ENCODE measurements around the gene HASPIN.
A peak's percentile ranks its signal among the peaks of the same experiment; 100 is the strongest.

The HASPIN gene

GRCh38 chr17:3745071-3745470 lies 21.4 kb downstream of the HASPIN start:
- Histone ChIP-seq H3K4me3 (ENCODE audit: low read length) (no peak overlapping the region), H3K36me3 (ENCODE audit: control insufficient read depth, insufficient read depth, low read length) (no peaks in the 10 kb centered on the region), H3K4me1 (ENCODE audit: control insufficient read depth, insufficient read depth, low read length) (no peaks in the 10 kb centered on the region), H3K9ac (ENCODE audit: low read length) (no peak overlapping the region), H3K27me3 (ENCODE audit: control insufficient read depth, insufficient read depth, low read length) (no peaks in the 10 kb centered on the region), H3K9me3 (ENCODE audit: control insufficient read depth, low read length) (no peaks in the 10 kb centered on the region)

DNA sequence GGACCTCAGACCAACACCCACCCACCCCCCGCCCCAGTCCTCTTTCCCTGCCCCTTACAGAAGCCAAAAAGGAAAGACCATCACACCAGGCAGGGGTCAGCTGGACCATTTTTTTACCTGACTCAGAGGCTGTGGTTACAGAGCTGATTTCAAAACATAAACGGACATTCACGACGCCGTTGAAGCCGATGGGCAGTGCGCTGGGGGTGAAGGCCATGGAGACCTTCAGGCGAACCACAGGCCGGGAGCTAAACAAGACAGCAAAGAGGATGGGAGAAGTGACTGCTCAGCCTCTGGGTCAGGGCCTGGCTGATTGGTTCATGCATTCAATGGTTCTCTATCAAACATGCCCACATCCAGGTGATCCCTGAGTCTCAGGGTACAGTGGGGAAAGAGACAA lies 24.1 kb downstream of the HASPIN start:
- Histone ChIP-seq H3K36me3 (ENCODE audit: control insufficient read depth, insufficient read depth, low read length) (no peaks in the 10 kb centered on the region), H3K4me1 (ENCODE audit: control insufficient read depth, insufficient read depth, low read length) (no peaks in the 10 kb centered on the region), H3K27me3 (ENCODE audit: control insufficient read depth, insufficient read depth, low read length) (no peaks in the 10 kb centered on the region), H3K9ac (ENCODE audit: low read length) (no peak overlapping the region), H3K9me3 (ENCODE audit: control insufficient read depth, low read length) (no peaks in the 10 kb centered on the region), H3K4me3 (ENCODE audit: low read length) (no peak overlapping the region)

GRCh38 chr17:3748576-3748975 lies 24.9 kb downstream of the HASPIN start:
- Histone ChIP-seq H3K4me1 (ENCODE audit: control insufficient read depth, insufficient read depth, low read length) (no peaks in the 10 kb centered on the region), H3K9me3 (ENCODE audit: control insufficient read depth, low read length) (no peaks in the 10 kb centered on the region), H3K36me3 (ENCODE audit: control insufficient read depth, insufficient read depth, low read length) (no peaks in the 10 kb centered on the region), H3K27me3 (ENCODE audit: control insufficient read depth, insufficient read depth, low read length) (no peaks in the 10 kb centered on the region), H3K4me3 (ENCODE audit: low read length) (no peak overlapping the region), H3K9ac (ENCODE audit: low read length) (no peak overlapping the region)

DNA sequence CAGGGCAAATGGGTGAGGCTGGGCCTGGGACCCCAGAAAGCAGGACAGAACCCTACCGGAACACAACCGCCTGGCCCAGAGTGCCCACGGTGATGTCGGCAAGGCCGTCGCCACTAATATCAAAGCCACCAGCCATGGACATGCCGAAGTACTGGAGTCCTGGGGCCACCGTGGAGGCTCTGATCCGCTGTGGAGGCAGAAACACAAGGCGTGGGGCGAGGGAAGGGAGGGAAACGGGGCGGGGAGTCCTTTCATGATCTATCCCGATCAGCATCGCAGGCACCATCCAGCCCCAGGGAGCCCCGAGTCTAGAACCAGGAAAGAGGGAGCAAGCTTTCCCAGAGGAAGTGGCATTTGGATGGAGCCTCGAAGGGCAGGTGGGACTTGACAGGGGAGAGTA lies 26.6 kb downstream of the HASPIN start:
- H3K4me3 ChIP-seq (ENCODE audit: low read length), result no peak overlapping the region
- H3K27me3 ChIP-seq (ENCODE audit: control insufficient read depth, insufficient read depth, low read length), result no peaks in the 10 kb centered on the region
- no peak overlapping the region for H3K9ac ChIP-seq (ENCODE audit: low read length)
- no peaks in the 10 kb centered on the region for H3K36me3 ChIP-seq (ENCODE audit: control insufficient read depth, insufficient read depth, low read length)
- no peaks in the 10 kb centered on the region for H3K9me3 ChIP-seq (ENCODE audit: control insufficient read depth, low read length)
- H3K4me1 ChIP-seq (ENCODE audit: control insufficient read depth, insufficient read depth, low read length), result no peaks in the 10 kb centered on the region

GRCh38 chr17:3750926-3751325 lies 27.2 kb downstream of the HASPIN start:
- no peaks in the 10 kb centered on the region for H3K9me3 ChIP-seq (ENCODE audit: control insufficient read depth, low read length)
- H3K4me3 ChIP-seq (ENCODE audit: low read length), result no peak overlapping the region
- H3K4me1 ChIP-seq (ENCODE audit: control insufficient read depth, insufficient read depth, low read length), result peaks cover 4% of the 10 kb centered on the region
- H3K36me3 ChIP-seq (ENCODE audit: control insufficient read depth, insufficient read depth, low read length), result no peaks in the 10 kb centered on the region
- no peak overlapping the region for H3K9ac ChIP-seq (ENCODE audit: low read length)
- H3K27me3 ChIP-seq (ENCODE audit: control insufficient read depth, insufficient read depth, low read length), result no peaks in the 10 kb centered on the region

- Histone ChIP-seq H3K4me1 (ENCODE audit: control insufficient read depth, insufficient read depth, low read length) (peaks cover 5% of the 10 kb centered on the region), H3K9me3 (ENCODE audit: control insufficient read depth, low read length) (no peaks in the 10 kb centered on the region), H3K36me3 (ENCODE audit: control insufficient read depth, insufficient read depth, low read length) (no peaks in the 10 kb centered on the region), H3K4me3 (ENCODE audit: low read length) (no peak overlapping the region), H3K27me3 (ENCODE audit: control insufficient read depth, insufficient read depth, low read length) (no peaks in the 10 kb centered on the region), H3K9ac (ENCODE audit: low read length) (no peak overlapping the region)
These were observed 28.1 kb downstream of the HASPIN start for GRCh38 chr17:3751836-3752235.

GRCh38 chr17:3753624-3754023 lies 29.9 kb downstream of the HASPIN start:
- H3K36me3 ChIP-seq (ENCODE audit: control insufficient read depth, insufficient read depth, low read length), result no peaks in the 10 kb centered on the region
- no peaks in the 10 kb centered on the region for H3K27me3 ChIP-seq (ENCODE audit: control insufficient read depth, insufficient read depth, low read length)
- no peak overlapping the region for H3K9ac ChIP-seq (ENCODE audit: low read length)
- H3K4me1 ChIP-seq (ENCODE audit: control insufficient read depth, insufficient read depth, low read length), result peaks cover 5% of the 10 kb centered on the region
- H3K4me3 ChIP-seq (ENCODE audit: low read length), result no peak overlapping the region
- no peaks in the 10 kb centered on the region for H3K9me3 ChIP-seq (ENCODE audit: control insufficient read depth, low read length)

DNA sequence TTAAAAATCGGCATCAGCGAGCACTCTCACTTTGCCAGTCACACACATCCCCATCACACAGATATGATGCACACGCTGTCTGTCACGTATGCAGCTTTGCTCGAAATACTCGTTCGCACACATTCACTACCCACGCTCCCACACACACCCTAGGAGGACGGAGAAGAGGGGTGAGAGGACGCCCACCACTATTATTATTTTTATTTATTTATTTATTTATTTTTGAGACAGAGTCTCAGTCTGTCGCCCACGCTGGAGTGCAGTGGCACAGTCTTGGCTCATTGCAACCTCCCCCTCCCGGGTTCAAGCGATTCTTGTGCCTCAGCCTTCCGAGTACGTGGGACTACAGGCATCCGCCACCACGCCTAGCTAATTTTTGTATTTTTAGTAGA lies 30.4 kb downstream of the HASPIN start:
- Histone ChIP-seq H3K27me3 (ENCODE audit: control insufficient read depth, insufficient read depth, low read length) (no peaks in the 10 kb centered on the region), H3K9me3 (ENCODE audit: control insufficient read depth, low read length) (no peaks in the 10 kb centered on the region), H3K9ac (ENCODE audit: low read length) (no peak overlapping the region), H3K4me1 (ENCODE audit: control insufficient read depth, insufficient read depth, low read length) (peaks cover 5% of the 10 kb centered on the region), H3K36me3 (ENCODE audit: control insufficient read depth, insufficient read depth, low read length) (no peaks in the 10 kb centered on the region), H3K4me3 (ENCODE audit: low read length) (no peak overlapping the region)

- Histone ChIP-seq H3K9ac (ENCODE audit: low read length) (peak overlapping the region; percentile 79), H3K4me1 (ENCODE audit: control insufficient read depth, insufficient read depth, low read length) (peaks cover 5% of the 10 kb centered on the region), H3K27me3 (ENCODE audit: control insufficient read depth, insufficient read depth, low read length) (no peaks in the 10 kb centered on the region), H3K36me3 (ENCODE audit: control insufficient read depth, insufficient read depth, low read length) (no peaks in the 10 kb centered on the region), H3K4me3 (ENCODE audit: low read length) (peak overlapping the region; percentile 41), H3K9me3 (ENCODE audit: control insufficient read depth, low read length) (no peaks in the 10 kb centered on the region)
These were observed 31.0 kb downstream of the HASPIN start for GRCh38 chr17:3754458-3755334.

DNA sequence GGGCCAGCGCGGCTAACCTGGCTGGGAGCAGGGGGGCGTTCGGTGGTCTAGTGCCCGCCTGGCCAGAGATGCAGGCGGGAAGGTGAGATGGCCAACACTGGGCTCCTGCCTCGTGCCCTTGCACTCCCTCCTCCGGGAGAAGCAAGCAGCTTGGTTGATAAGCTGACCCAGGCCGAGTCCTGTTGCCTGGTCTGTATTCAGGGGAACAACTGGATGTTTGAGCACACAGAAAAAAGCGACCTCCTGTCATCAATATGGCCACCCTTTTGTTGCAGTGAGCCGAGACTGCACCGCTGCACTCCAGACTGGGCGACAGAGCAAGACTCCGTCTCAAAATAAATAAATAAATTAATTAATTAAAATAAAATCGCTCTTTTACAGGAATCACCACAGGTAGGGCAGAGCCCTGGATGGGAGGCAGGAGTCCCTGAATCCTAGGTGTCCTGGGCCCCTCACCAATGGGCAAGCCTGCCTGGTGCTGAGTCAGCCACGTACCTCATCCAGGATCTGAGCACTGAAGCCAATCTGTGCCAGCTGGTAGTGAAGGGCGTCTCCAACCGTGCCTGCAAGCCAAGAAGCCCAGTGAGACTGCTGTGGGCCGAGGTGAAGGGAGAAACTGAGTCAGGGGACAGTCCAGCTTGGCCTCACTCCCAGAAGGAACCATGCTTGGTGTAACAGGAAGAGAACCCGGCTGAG lies 31.8 kb downstream of the HASPIN start:
- H3K4me1 ChIP-seq (ENCODE audit: control insufficient read depth, insufficient read depth, low read length), result peaks cover 5% of the 10 kb centered on the region
- H3K36me3 ChIP-seq (ENCODE audit: control insufficient read depth, insufficient read depth, low read length), result no peaks in the 10 kb centered on the region
- H3K4me3 ChIP-seq (ENCODE audit: low read length), result peak overlapping the region; percentile 41
- H3K9ac ChIP-seq (ENCODE audit: low read length), result peak overlapping the region; percentile 79
- no peaks in the 10 kb centered on the region for H3K27me3 ChIP-seq (ENCODE audit: control insufficient read depth, insufficient read depth, low read length)
- H3K9me3 ChIP-seq (ENCODE audit: control insufficient read depth, low read length), result no peaks in the 10 kb centered on the region

DNA sequence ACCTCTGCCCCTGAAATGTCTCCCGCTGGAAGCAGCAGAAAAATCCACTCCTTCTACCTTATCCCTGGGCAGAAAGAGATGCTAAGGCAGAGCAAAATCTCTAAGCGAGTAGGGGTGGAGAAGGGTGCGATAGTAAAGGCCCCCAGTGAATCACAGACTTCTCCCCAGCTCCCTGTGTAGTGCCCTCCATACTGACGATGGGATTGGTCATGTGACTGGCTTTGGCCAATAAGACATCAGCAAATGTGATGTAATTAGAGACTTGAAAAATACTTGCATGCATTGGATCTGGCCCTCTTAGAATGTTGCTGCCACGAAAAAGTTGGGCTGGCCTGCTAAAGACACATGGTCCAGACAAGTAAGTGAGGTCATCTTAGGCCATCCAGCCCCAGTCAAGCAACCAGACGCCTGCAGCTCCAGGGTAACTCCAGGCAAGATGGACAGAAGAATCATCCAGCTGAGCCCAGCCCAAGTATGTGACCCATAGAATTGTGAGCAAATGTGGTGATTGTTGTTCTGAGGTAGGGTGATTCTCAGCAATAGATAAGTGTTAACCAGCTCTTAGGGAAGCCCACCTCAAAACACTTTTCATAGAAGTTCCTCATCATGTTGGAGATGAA lies 36.0 kb downstream of the HASPIN start:
- Histone ChIP-seq H3K4me1 (ENCODE audit: control insufficient read depth, insufficient read depth, low read length) (peaks cover 5% of the 10 kb centered on the region), H3K36me3 (ENCODE audit: control insufficient read depth, insufficient read depth, low read length) (no peaks in the 10 kb centered on the region), H3K4me3 (ENCODE audit: low read length) (no peak overlapping the region), H3K27me3 (ENCODE audit: control insufficient read depth, insufficient read depth, low read length) (no peaks in the 10 kb centered on the region), H3K9me3 (ENCODE audit: control insufficient read depth, low read length) (no peaks in the 10 kb centered on the region), H3K9ac (ENCODE audit: low read length) (no peak overlapping the region)
